Smooth muscle cell (in vitro differentiated cells): Measurements from ENCODE around the gene CFDP1. TPM values are rescaled to one million over a fixed set of nuclear protein-coding genes. Genes with fewer than 3 reads are reported as not detected.
"Not testable (repeated sequence)": the region's sequence is repeated elsewhere in the genome, so short reads cannot be mapped to it uniquely, and the experiment has no call there.

ENCODE experiments used
- DNase-seq: peaks from one replicate; lab custom pipeline; 2025; ENCODE audit not compliant: unreplicated experiment; lab: John Stamatoyannopoulos, UW
- H2AFZ ChIP-seq: fragments of 200-600 bp; sonication (generic); 2 replicates; pipeline ENCODE4 v1.6.0; 2016; ENCODE audit warnings: antibody characterized with exemption, low read depth, mild to moderate bottlenecking
- H3F3A ChIP-seq: fragments of 200-600 bp; sonication (generic); 2 replicates; pipeline ENCODE4 v1.6.0; 2017; ENCODE audit warnings: antibody characterized with exemption, low read depth
- H3K27ac ChIP-seq: fragments of 200-600 bp; sonication (generic); 2 replicates; pipeline ENCODE4 v1.5.1; 2016; ENCODE audit warnings: low read depth, mild to moderate bottlenecking
- H3K27me3 ChIP-seq: fragments of 200-600 bp; sonication (generic); 2 replicates; pipeline ENCODE4 v1.6.1; 2016; ENCODE audit warnings: low read depth, mild to moderate bottlenecking
- H3K36me3 ChIP-seq: fragments of 200-600 bp; sonication (generic); 2 replicates; pipeline ENCODE4 v1.5.1; 2016; ENCODE audit warnings: low read depth
- H3K4me1 ChIP-seq: fragments of 200-600 bp; sonication (generic); 2 replicates; pipeline ENCODE4 v1.5.1; 2016; ENCODE audit warnings: low read depth
- H3K4me2 ChIP-seq: fragments of 200-600 bp; sonication (generic); 2 replicates; pipeline ENCODE4 v1.6.0; 2016; ENCODE audit warnings: mild to moderate bottlenecking
- H3K4me3 ChIP-seq: fragments of 200-600 bp; sonication (generic); 2 replicates; pipeline ENCODE4 v1.5.1; 2016; ENCODE audit warnings: mild to moderate bottlenecking
- H3K79me2 ChIP-seq: fragments of 200-600 bp; sonication (generic); 2 replicates; pipeline ENCODE4 v1.6.0; 2016; ENCODE audit warnings: low read depth, mild to moderate bottlenecking
- H3K9ac ChIP-seq: fragments of 200-600 bp; sonication (generic); 2 replicates; pipeline ENCODE4 v1.6.0; 2016; ENCODE audit warnings: low read depth
- H3K9me3 ChIP-seq: fragments of 200-600 bp; sonication (generic); replicated peaks from 2 replicates; pipeline ENCODE4 v1.5.1; 2016; ENCODE audit warnings: low read depth
- H4K20me1 ChIP-seq: fragments of 200-600 bp; sonication (generic); 2 replicates; pipeline ENCODE4 v1.6.0; 2016; ENCODE audit warnings: low read depth
- CTCF ChIP-seq: fragments of 200-600 bp; sonication (generic); IDR thresholded peaks from 2 replicates; pipeline ENCODE4 v1.5.1; 2017; ENCODE audit warnings: borderline replicate concordance, mild to moderate bottlenecking, antibody characterized with exemption; ENCODE audit not compliant: insufficient read depth, poor library complexity, severe bottlenecking
- WGBS: methylation state at CpG from one replicate; pipeline ENCODE4 v1.1.7; 2016; ENCODE audit warnings: low lambda C conversion rate; 5-methylcytosine and 5-hydroxymethylcytosine counted together
- polyA plus RNA-seq: library from polyadenylated mRNA; unstranded; fragments of >200 nt; fragmentation: Nextera tagmentation; extraction: Ambion mirVana; gene quantifications from 2 replicates; pipeline ENCODE4 v1.2.1, GENCODE V29; 2016
- total RNA-seq: library from RNA; depleted of rRNA; stranded (reverse); fragments of >200 nt; gene quantifications from 2 replicates; pipeline ENCODE4 v1.2.3, GENCODE V29; 2014

Gene CFDP1
- total and polyA plus RNA-seq, 2 experiments from 2014 or later, result 59.0 to 91.0 TPM

- Histone ChIP-seq H2AFZ (no peak overlapping the region), H3K9ac (no peak overlapping the region), H3K4me3 (no peak overlapping the region), H3K9me3 (no peaks in the 10 kb centered on the region), H4K20me1 (no peaks in the 10 kb centered on the region), H3K36me3 (no peaks in the 10 kb centered on the region), H3K4me1 (no peaks in the 10 kb centered on the region), H3K27ac (no peak overlapping the region), H3F3A (no peaks in the 10 kb centered on the region), H3K4me2 (no peak overlapping the region), H3K27me3 (no peaks in the 10 kb centered on the region), H3K79me2 (no peaks in the 10 kb centered on the region)
- WGBS, result 69% methylated on average over 23 of the region's 23 CpGs
- TF ChIP-seq CTCF, result no peak
- DNase-seq, result no peak
Observed at GRCh38 chr16:75273054-75273925, 160.0 kb downstream of the CFDP1 start.

- H3K27ac ChIP-seq, H3K9ac ChIP-seq, H3K4me2 ChIP-seq, H3F3A ChIP-seq, H3K36me3 ChIP-seq, H2AFZ ChIP-seq, H3K4me1 ChIP-seq, H3K27me3 ChIP-seq, H3K4me3 ChIP-seq, H4K20me1 ChIP-seq, H3K79me2 ChIP-seq, H3K9me3 ChIP-seq, DNase-seq: not testable (repeated sequence)
- WGBS, result 96% methylated on average over 10 of the region's 10 CpGs
Observed at GRCh38 chr16:75272629-75273028, 160.7 kb downstream of the CFDP1 start.

- DNase-seq, result no peak
- H3K4me2 ChIP-seq, result no peak overlapping the region
- no peak for TF ChIP-seq CTCF
- no peaks in the 10 kb centered on the region for H3K4me1 ChIP-seq
- no peaks in the 10 kb centered on the region for H4K20me1 ChIP-seq
- no peak overlapping the region for H3K27ac ChIP-seq
- 68% methylated on average over 12 of the region's 12 CpGs for WGBS
- H3K27me3 ChIP-seq, result no peaks in the 10 kb centered on the region
- no peaks in the 10 kb centered on the region for H3K36me3 ChIP-seq
- H2AFZ ChIP-seq, result no peak overlapping the region
- H3K4me3 ChIP-seq, result no peak overlapping the region
- no peak overlapping the region for H3K9ac ChIP-seq
- no peaks in the 10 kb centered on the region for H3F3A ChIP-seq
- no peaks in the 10 kb centered on the region for H3K79me2 ChIP-seq
- H3K9me3 ChIP-seq, result no peaks in the 10 kb centered on the region
Observed at GRCh38 chr16:75272097-75272551, 161.2 kb downstream of the CFDP1 start.

- Histone ChIP-seq H3K27ac (no peak overlapping the region), H3K4me2 (no peak overlapping the region), H3K4me1 (peaks cover under 1% of the 10 kb centered on the region), H3K9me3 (no peaks in the 10 kb centered on the region), H2AFZ (no peak overlapping the region), H4K20me1 (no peaks in the 10 kb centered on the region), H3K36me3 (no peaks in the 10 kb centered on the region), H3K9ac (no peak overlapping the region), H3K27me3 (no peaks in the 10 kb centered on the region), H3K4me3 (no peak overlapping the region), H3F3A (no peaks in the 10 kb centered on the region), H3K79me2 (no peaks in the 10 kb centered on the region)
- no peak for TF ChIP-seq CTCF
- 83% methylated on average over 6 of the region's 6 CpGs for WGBS
- DNase-seq, result no peak
Observed at GRCh38 chr16:75271441-75272096, 161.7 kb downstream of the CFDP1 start.

DNA sequence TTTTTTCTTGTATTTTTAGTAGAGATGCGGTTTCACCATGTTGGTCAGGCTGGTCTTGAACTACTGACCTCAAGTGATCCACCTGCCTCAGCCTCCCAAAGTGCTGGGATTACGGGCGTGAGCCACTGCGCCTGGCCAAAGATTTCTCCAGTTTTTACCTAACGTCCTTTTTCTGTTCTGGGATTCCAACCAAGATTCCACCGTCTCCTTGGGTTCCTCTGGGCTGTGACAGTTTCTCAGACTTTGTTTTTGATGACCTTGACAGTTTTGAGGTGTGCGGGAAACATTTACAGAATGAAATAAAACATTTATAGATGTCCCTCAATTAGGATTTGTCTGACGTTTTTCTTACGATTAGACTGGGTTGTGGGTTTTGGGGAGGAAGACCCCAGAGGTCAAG lies 163.9 kb downstream of the CFDP1 start:
- H3K27ac ChIP-seq, H4K20me1 ChIP-seq, H3K27me3 ChIP-seq, H3K36me3 ChIP-seq, H3K4me3 ChIP-seq, DNase-seq, H3K4me2 ChIP-seq, H3F3A ChIP-seq, H2AFZ ChIP-seq, H3K9ac ChIP-seq, H3K9me3 ChIP-seq: not testable (repeated sequence)
- 95% methylated on average over 9 of the region's 9 CpGs for WGBS
- H3K79me2 ChIP-seq, result peaks cover 18% of the 10 kb centered on the region
- peaks cover 12% of the 10 kb centered on the region for H3K4me1 ChIP-seq
